A549 (cell line): ENCODE measurements around the gene SAMD8.

Experiments used
- EP300 ChIP-seq, 2 experiments: fragments of >200 bp; sonication (Bioruptor Twin); formaldehyde crosslinking; IDR thresholded peaks; 2 replicates in 1 of 2; 3 replicates in 1 of 2; pipeline ENCODE4 v1.6.1; 2016 to 2017
- GATA3 ChIP-seq: IDR thresholded peaks from 2 replicates; pipeline ENCODE4 v1.6.1; 2012; ENCODE audit warnings: borderline replicate concordance
- HDAC2 ChIP-seq: fragments of 200-600 bp; sonication (generic); IDR thresholded peaks from 2 replicates; pipeline ENCODE4 v1.6.1; 2016
- MAZ ChIP-seq: fragments of 150-350 bp; IDR thresholded peaks from 2 replicates; pipeline ENCODE4 v1.6.1; 2014; ENCODE audit warnings: antibody characterized with exemption, low read depth, low read length, borderline replicate concordance
- MYC ChIP-seq: IDR thresholded peaks from 2 replicates; pipeline ENCODE4 v1.6.1; 2012; ENCODE audit warnings: mild to moderate bottlenecking, inconsistent platforms, low read length, improper control_type of control experiment, borderline replicate concordance
- POLR2A ChIP-seq: IDR thresholded peaks from 2 replicates; pipeline ENCODE4 v1.6.1; 2012; ENCODE audit warnings: mild to moderate bottlenecking, low read length
- RARB ChIP-seq: fragments of 250-450 bp; sonication (Bioruptor Pico); IDR thresholded peaks from 2 replicates; pipeline ENCODE4 v1.8.0; 2021; ENCODE audit warnings: mild to moderate bottlenecking, moderate library complexity
- RCOR1 ChIP-seq: fragments of 150-350 bp; IDR thresholded peaks from 2 replicates; pipeline ENCODE4 v1.6.1; 2014; ENCODE audit warnings: antibody characterized with exemption, low read length, low read depth
- RFX5 ChIP-seq: fragments of 450-650 bp; IDR thresholded peaks from 2 replicates; pipeline ENCODE4 v1.7.1; 2014; ENCODE audit warnings: antibody characterized with exemption, mild to moderate bottlenecking, moderate library complexity
- TF ChIP-seq, protein P1 (sequence below): fragments of >200 bp; sonication (Bioruptor Twin); formaldehyde crosslinking; IDR thresholded peaks from 3 replicates; pipeline ENCODE4 v1.5.1; 2016
- TF ChIP-seq, protein P2 (sequence below): fragments of 450-650 bp; IDR thresholded peaks from 2 replicates; pipeline ENCODE4 v1.6.1; 2014; ENCODE audit warnings: antibody characterized with exemption
- TF ChIP-seq, protein P3 (sequence below): fragments of >200 bp; sonication (Bioruptor Twin); formaldehyde crosslinking; IDR thresholded peaks from 3 replicates; pipeline ENCODE4 v1.6.1; 2016

DNA sequence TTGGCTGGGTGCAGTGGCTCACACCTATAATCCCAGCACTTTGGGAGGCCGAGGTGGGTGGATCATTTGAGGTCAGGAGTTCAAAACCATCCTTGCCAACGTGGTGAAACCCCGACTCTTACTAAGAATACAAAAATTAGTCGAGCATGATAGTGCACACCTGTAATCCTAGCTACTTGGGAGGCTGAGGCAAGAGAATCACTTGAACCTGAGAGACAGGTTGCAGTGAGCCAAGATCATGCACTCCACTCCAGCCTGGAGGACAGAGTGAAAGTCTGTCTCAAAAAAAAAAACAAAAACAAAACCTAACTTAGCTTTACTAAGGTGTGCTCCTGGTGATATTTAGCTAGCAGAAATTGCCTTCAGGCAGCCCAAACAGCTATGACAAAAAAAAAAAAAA lies 74.9 kb downstream of the SAMD8 start:
- no peak for TF ChIP-seq MAZ
- TF ChIP-seq, protein P1, sequence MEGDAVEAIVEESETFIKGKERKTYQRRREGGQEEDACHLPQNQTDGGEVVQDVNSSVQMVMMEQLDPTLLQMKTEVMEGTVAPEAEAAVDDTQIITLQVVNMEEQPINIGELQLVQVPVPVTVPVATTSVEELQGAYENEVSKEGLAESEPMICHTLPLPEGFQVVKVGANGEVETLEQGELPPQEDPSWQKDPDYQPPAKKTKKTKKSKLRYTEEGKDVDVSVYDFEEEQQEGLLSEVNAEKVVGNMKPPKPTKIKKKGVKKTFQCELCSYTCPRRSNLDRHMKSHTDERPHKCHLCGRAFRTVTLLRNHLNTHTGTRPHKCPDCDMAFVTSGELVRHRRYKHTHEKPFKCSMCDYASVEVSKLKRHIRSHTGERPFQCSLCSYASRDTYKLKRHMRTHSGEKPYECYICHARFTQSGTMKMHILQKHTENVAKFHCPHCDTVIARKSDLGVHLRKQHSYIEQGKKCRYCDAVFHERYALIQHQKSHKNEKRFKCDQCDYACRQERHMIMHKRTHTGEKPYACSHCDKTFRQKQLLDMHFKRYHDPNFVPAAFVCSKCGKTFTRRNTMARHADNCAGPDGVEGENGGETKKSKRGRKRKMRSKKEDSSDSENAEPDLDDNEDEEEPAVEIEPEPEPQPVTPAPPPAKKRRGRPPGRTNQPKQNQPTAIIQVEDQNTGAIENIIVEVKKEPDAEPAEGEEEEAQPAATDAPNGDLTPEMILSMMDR = no peak
- TF ChIP-seq HDAC2 = no peak
- no peak for TF ChIP-seq RFX5
- TF ChIP-seq POLR2A = no peak
- no peak for TF ChIP-seq RARB (CRISPR knock-in tag)
- TF ChIP-seq, protein P2, sequence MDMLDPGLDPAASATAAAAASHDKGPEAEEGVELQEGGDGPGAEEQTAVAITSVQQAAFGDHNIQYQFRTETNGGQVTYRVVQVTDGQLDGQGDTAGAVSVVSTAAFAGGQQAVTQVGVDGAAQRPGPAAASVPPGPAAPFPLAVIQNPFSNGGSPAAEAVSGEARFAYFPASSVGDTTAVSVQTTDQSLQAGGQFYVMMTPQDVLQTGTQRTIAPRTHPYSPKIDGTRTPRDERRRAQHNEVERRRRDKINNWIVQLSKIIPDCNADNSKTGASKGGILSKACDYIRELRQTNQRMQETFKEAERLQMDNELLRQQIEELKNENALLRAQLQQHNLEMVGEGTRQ = no peak
- no peak for TF ChIP-seq MYC
- TF ChIP-seq, protein P3, sequence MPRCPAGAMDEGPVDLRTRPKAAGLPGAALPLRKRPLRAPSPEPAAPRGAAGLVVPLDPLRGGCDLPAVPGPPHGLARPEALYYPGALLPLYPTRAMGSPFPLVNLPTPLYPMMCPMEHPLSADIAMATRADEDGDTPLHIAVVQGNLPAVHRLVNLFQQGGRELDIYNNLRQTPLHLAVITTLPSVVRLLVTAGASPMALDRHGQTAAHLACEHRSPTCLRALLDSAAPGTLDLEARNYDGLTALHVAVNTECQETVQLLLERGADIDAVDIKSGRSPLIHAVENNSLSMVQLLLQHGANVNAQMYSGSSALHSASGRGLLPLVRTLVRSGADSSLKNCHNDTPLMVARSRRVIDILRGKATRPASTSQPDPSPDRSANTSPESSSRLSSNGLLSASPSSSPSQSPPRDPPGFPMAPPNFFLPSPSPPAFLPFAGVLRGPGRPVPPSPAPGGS = no peak
- TF ChIP-seq EP300 (IDR thresholded peaks at IDR 0.05) = no peak
- TF ChIP-seq RCOR1 = no peak
- TF ChIP-seq GATA3 = no peak
